Right hindlimb (tissue), 1 donor: ENCODE measurements around the gene APOBEC3F.

Experiments
- DNase-seq: peaks from one replicate; pipeline ENCODE4 v3.0.0-alpha.2; 2018

APOBEC3F gene

DNA sequence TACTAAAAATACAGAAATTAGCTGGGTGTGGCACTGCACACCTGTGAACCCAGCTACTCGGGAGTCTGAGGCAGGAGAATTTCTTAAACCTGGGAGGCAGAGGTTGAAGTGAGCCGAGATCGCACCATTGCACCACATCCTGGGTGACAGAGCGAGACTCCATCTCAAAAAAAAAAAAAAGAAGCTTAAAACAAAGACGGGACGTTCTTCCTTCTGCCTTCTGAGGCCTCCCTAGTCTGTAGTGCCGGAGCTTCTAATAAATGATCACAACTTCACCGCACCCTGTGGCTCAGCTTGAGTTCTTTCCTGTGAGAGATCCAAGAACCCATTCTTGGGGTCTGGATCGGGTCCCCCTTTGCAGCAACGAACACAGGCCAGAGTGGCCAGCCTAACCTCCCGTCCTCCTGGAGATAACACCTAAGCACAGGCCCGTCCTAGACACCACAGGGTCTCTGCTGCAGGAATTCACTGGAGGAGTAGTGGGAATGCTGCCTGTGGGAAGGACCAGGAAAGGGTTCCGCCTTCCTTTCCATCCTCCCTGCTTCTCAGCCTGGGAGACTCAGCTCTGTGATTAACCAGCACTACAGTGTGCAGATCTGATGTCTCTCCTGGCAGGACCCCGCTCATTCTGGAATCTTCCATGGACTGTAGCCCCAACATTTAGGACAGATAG, 54.2 kb downstream of the APOBEC3F start:
- DNase-seq: no peak

DNA sequence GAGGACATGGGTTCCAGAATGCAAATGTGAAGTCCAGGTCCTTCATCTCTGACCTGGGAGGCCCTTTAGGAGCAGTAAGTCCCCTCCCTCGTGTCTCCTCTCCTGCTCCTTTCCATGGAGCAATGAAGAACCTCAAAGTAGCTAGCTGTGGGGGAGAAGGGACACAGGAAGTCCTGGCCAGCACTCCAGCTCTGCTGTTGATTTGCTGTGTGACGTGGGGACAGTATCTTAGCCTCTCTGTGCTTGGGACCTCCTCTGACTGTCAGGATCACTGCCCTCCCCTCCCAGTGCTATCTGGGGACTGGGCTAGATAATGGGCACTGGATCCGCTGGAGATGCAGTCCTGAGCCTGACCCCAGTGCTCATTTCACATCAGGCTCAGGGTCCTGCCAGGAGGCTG, 55.3 kb downstream of the APOBEC3F start:
- no peak for DNase-seq

DNA sequence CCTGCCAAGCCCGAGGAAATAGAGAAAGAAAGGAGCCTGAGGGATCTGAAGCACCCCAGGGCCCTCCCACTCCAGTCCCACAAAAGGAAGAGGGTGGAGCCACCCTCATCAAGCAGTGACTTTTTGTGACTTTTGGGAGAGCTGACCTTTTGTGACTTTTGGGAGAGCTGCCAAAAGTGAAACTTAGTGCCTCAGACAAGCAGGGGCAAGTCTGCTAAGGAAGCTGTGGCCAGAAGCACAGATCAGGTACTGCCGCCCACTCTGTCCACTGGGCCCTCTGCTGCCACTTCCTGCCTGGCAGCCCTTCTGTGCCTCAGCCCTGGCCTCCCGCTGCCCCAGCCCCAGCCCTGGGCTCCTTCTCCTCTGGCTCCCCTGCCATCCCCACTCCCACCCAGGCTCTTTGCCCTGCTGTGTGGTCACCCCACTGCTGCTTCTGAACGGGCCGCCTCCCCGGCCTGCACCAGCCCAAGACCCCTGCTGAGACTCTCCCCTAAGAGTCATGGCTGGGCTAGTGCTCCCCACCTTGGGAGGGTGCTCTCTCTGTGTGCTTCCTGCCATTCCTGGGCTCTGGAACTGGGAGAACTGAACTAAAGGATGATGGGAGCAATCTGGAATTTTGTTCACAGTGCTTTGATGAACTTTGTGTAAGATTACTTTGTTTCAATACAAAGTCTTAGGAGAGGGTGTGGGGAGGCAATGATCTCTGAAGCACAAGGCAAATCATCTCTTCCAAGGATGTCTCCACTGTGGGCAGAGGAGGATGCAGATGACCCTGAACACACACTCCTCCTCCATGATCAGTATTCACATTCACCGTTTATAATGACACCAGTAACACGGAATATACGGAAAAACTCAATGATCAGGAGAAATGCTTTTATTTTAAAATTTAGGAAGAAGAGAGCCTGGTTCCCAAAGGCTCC, 56.7 kb downstream of the APOBEC3F start, which contains the start of gene APOBEC3H:
APOBEC3H (plus strand) TSS at position 147 of the 923 bp plus-strand sequence. CDS start 3,035 bp downstream, outside the sequence.
- no peak for DNase-seq

DNA sequence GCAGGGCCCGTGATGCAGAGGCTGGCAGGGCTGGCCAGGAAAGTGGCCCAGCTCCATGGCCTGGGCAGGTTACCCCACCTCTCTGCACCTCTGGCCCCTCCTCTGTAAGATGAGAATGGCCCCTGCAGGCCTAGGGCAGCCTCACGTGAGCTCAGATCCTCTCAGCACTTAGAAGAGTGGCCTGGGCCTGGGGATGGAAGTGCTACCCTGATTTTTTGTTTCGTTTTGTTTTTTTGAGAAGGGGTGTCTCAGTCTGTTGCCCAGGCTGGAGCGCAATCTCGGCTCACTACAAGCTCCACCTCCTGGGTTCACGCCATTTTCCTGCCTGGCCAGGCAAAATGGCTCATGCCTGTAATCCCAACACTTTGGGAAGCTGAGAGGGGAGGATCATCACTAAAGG, 57.4 kb downstream of the APOBEC3F start:
- no peak for DNase-seq

DNA sequence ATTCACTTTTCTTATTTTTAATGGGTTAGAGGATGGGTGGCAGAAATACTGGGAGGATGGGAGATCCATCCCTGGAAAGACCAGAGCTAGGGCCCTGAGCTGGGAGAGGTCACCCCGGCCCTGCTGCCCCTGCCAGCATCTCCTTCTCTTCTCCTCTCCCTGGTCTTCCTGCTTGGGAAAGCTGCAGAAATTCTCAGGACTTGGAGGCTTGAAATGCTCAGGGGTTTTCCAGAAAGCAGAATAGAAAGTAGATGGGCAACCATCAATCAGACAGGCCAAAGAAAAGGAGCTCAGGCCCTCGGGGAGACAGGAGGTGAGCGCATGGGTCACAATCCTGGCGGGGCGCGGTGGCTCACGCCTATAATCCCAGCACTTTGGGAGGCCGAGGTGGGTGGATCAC, 57.9 kb downstream of the APOBEC3F start:
- DNase-seq: no peak

DNA sequence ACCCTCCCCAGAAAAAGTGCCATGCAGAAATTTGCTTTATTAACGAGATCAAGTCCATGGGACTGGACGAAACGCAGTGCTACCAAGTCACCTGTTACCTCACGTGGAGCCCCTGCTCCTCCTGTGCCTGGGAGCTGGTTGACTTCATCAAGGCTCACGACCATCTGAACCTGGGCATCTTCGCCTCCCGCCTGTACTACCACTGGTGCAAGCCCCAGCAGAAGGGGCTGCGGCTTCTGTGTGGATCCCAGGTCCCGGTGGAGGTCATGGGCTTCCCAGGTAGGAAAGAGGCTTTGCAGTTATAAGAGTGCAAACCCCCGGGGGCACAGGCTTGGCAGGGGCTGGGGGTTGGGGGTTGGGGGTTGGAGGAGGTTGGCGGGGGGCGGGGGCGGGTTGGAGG, 60.6 kb downstream of the APOBEC3F start:
- DNase-seq: no peak

DNA sequence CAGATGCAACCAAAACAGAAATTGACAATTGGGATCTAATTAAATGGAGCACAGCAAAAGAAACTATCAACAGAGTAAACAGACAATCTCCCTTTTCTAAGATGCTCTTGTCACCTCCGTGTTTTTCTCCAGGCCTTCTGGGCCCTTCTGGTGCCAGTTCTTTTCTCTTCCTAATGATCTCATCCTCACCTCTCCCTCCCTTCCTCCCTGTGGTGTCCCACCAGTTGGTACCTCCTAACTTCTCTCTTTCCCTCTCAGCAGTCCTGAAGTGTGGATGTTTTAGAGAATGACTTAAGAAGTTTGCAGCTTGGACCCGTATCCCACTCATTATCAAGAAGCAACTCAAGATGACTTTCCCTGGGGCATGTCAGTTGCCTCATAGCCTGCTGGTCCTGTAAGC, 62.8 kb downstream of the APOBEC3F start:
- no peak for DNase-seq
